Epithelial cell of prostate (primary cell): Measurements from ENCODE around the gene KCNJ6.
A peak's percentile ranks its signal among the peaks of the same experiment; 100 is the strongest.

Experiments used
- DNase-seq: peaks from one replicate; pipeline ENCODE4 v3.0.0-alpha.2; 2011; ENCODE audit warnings: low read depth, low spot score
- H3K27ac ChIP-seq: fragments of 450-650 bp; 2 replicates; pipeline ENCODE4 v1.5.1; 2017; ENCODE audit warnings: mild to moderate bottlenecking

The KCNJ6 gene

GRCh38 chr21:37868446-37869295 is 47.6 kb downstream of the KCNJ6 start:
- H3K27ac ChIP-seq = no peak overlapping the region
- DNase-seq = no peak

- DNase-seq = peak; percentile 40
- no peak overlapping the region for H3K27ac ChIP-seq
Observed at GRCh38 chr21:37866027-37866426, 50.2 kb downstream of the KCNJ6 start.

GRCh38 chr21:37865156-37865555 is 51.1 kb downstream of the KCNJ6 start:
- no peak overlapping the region for H3K27ac ChIP-seq
- no peak for DNase-seq

- no peak for DNase-seq
- no peak overlapping the region for H3K27ac ChIP-seq
Observed at GRCh38 chr21:37863842-37864241, 52.4 kb downstream of the KCNJ6 start.

- H3K27ac ChIP-seq = no peak overlapping the region
- DNase-seq = no peak
Observed at GRCh38 chr21:37862536-37862935, 53.7 kb downstream of the KCNJ6 start.

GRCh38 chr21:37861561-37861960 is 54.7 kb downstream of the KCNJ6 start:
- DNase-seq = no peak
- H3K27ac ChIP-seq = no peak overlapping the region

- DNase-seq = no peak
- no peak overlapping the region for H3K27ac ChIP-seq
Observed at GRCh38 chr21:37860416-37860815, 55.8 kb downstream of the KCNJ6 start.

- H3K27ac ChIP-seq = no peak overlapping the region
- no peak for DNase-seq
Observed at GRCh38 chr21:37855647-37856625, 60.3 kb downstream of the KCNJ6 start.

- no peak for DNase-seq
- H3K27ac ChIP-seq = no peak overlapping the region
Observed at GRCh38 chr21:37855271-37855646, 61.0 kb downstream of the KCNJ6 start.

GRCh38 chr21:37849506-37850102 is 66.7 kb downstream of the KCNJ6 start:
- no peak for DNase-seq
- H3K27ac ChIP-seq = peak overlapping the region; percentile 0

- no peak for DNase-seq
Observed at GRCh38 chr21:37848721-37849490, 67.4 kb downstream of the KCNJ6 start.

GRCh38 chr21:37845535-37845934 is 70.7 kb downstream of the KCNJ6 start:
- H3K27ac ChIP-seq = no peak overlapping the region
- no peak for DNase-seq

More at GRCh38 chr21:37848721-37849490, 67.4 kb downstream of the KCNJ6 start:
- H3K27ac ChIP-seq = peak overlapping the region; percentile 0

- DNase-seq = no peak
- H3K27ac ChIP-seq = no peak overlapping the region
Observed at GRCh38 chr21:37843191-37843590, 73.1 kb downstream of the KCNJ6 start.

GRCh38 chr21:37842163-37842919 is 73.9 kb downstream of the KCNJ6 start:
- no peak for DNase-seq

GRCh38 chr21:37837381-37837780 is 78.9 kb downstream of the KCNJ6 start:
- DNase-seq = no peak
- H3K27ac ChIP-seq = no peak overlapping the region

More at GRCh38 chr21:37842163-37842919, 73.9 kb downstream of the KCNJ6 start:
- no peak overlapping the region for H3K27ac ChIP-seq

- no peak for DNase-seq
- no peak overlapping the region for H3K27ac ChIP-seq
Observed at GRCh38 chr21:37835481-37835880, 80.8 kb downstream of the KCNJ6 start.

- DNase-seq = no peak
- no peak overlapping the region for H3K27ac ChIP-seq
Observed at GRCh38 chr21:37833301-37833700, 83.0 kb downstream of the KCNJ6 start.

- no peak overlapping the region for H3K27ac ChIP-seq
Observed at GRCh38 chr21:37829447-37829846, 86.8 kb downstream of the KCNJ6 start.

GRCh38 chr21:37828991-37829390 is 87.3 kb downstream of the KCNJ6 start:
- DNase-seq = no peak
- H3K27ac ChIP-seq = no peak overlapping the region

More at GRCh38 chr21:37829447-37829846, 86.8 kb downstream of the KCNJ6 start:
- DNase-seq = no peak
